GM18508 (cell line): ENCODE data around the gene RAD51B.

Experiments used
- ATAC-seq: cut with Tn5 transposase; IDR thresholded peaks from one replicate; pipeline ENCODE4 v1.9.1; 2021; ENCODE audit warnings: moderate number of reproducible peaks; ENCODE audit not compliant: insufficient read depth, unreplicated experiment

The RAD51B gene

GRCh38 chr14:68634874-68635595 is 815.5 kb downstream of the RAD51B start:
- ATAC-seq, result no peak

- no peak for ATAC-seq
These were observed 817.0 kb downstream of the RAD51B start for GRCh38 chr14:68636597-68636996.

- no peak for ATAC-seq
These were observed 817.8 kb downstream of the RAD51B start for GRCh38 chr14:68637106-68638021.

GRCh38 chr14:68638141-68638999 is 818.8 kb downstream of the RAD51B start:
- no peak for ATAC-seq

DNA sequence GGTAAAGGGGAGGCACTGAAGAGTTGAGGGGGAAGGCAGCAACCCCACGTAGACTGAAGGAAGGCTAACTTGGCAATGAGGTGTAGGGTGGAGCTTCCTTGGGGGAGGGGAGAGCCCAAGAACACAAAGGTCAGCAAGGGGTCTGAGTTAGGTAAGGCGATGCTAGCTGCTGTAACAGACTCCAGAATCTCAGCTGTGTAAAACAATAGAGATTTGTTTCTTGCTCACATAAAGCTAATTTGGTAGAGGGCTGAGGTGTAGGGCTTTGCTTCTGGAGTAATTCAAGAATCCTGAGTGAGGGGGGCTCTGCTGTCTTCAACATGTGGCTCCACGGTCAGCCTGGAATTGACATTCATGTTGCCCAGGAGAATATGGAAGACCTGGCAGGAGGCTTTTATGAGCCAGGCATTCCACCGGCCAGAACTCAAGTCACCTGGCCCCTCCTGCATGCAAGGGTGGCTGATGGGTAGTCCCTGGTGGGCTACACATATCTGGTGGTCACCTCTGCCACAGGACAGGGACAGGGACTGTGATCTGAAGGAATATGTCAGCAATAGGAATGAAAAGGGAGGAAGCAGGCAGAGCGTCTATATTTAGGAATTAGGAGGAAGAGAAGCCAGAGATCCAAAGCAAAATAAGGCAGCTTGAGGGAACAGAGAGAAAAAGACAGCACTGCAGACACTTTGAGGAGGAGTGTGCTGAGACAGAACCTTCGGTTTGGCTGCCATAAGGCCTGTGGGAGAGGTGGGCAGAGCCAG is 819.6 kb downstream of the RAD51B start:
- no peak for ATAC-seq

DNA sequence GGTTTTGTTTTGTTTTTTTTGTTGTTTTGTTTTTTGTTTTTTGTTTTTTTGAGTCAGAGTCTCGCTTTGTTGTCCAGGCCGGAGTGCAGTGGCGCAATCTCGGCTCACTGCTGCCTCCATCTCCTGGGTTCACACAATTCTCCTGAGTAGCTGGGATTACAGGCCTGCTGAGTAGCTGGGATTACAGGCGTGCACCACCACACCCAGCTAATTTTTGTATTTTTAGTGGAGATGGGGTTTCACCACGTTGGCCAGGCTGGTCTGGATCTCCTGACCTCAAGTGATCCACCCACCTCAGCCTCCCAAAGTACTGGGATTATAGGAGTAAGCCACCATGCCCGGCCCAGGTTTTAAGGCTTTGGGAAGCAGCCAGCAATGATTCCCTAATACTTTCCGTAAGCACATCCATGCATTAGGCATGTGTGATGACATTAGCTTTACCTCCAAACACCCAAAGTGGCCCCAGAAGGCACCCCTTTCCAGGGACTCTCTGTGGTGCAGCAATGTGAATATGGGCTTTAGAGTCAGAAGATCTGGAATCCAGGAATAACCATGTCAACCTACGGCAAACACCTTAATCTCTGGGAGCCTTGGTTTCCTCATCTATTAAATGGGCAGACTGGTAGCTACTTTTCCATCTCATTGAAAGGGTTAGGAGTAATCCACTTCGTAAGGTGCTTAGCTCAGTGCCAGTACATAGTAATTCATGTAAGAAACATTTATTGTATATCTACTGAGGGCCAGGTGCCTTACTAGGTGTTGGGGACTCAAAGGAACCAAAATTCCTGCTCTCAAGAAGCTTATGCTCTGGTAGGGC is 820.4 kb downstream of the RAD51B start:
- no peak for ATAC-seq

- ATAC-seq, result no peak
These were observed 824.1 kb downstream of the RAD51B start for GRCh38 chr14:68643673-68644072.

DNA sequence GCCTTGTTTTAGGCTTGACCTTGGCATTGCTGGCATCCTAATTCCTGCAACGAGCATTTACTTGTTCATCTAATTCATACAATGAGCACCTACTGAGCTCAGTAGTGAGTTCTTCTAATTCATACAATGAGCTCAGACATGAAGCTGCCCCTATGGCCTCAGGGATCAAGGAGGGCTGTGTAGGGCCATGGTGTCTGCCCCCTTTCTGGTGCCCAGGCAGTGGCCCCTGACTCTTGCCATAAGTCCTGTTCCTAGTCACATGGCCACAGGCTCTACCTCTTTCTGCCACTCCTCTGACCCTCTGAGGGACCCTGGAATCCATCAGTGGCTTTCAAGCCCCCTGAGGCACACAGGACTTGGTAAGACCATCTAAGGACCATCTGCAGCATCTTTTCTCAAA is 824.5 kb downstream of the RAD51B start:
- no peak for ATAC-seq

DNA sequence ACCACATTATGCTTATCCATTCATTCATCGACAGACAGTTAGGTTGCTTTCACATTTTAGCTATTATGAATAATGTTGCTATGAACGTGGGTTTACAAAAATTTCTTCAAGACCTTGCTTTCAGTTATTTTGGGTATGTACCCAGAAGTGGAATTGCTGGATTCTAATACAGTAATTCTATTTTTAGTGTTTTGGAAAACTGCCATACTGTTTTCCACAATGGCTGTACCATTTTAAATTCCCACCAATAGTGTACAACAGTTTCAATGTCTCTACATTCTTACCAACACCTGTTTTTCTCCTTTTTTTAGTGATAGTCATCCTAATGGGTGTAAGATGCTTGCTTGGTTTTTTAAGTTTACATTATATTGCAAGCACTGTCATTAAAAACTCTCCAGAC is 825.8 kb downstream of the RAD51B start:
- ATAC-seq, result no peak

DNA sequence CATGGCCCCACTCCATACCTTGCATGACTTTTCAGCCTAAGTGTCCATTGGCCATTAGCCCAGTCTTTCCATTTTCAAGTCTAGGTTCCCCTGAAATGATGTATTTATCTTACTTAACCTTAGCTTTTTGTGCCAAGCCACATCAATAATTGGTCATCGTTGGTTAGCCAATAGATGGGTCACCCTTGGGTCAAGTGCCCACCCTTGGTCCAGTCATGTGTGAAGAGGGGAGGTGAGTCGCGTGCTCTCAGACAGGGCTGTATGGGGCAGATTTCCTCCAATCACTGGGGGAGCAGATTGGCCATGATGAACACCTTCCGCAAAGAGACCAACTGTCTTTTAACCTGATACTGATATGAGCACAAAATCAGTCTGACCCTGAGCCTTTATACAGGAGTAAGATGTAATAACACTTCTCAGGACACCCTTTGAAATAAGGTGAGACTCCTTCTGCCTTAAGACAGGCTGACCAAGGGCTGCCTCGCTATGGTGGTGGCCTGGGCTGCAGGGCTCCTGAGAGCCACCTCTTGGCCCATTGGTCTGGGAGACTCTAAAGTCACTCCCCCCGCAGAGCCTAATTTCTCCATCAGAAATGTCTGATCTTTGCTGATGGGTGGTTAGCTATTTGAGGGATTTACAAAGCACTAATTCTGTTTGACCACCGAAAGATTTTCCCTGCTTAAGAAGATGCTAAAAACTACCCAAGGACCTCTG is 830.1 kb downstream of the RAD51B start:
- ATAC-seq, result no peak

DNA sequence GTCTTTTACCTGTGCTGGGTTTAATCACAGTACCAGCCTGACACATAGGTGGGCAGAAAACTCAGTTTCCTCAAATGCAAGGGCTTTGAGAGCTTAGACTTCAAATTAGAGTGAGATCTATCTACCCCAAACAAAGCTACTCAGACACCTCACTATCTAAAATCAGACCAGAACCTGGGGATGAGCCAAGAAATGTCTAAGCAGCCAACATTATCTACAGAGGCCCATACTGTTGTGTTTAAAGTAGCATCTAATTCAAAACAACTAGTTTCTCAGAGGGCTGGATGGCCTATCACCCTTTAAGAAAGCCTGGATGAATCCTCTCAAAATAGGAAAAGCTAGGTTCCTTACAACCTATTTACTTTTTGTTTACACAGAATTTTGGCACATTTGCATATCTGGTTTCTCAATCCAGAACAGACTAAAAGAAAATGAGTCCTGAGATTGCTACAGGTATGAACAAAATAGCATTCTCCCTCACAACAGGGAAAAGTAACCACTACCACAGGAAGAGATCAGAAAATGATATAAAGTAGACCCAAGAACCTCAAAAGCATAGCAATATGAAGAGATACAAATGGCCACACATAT is 830.9 kb downstream of the RAD51B start:
- no peak for ATAC-seq

DNA sequence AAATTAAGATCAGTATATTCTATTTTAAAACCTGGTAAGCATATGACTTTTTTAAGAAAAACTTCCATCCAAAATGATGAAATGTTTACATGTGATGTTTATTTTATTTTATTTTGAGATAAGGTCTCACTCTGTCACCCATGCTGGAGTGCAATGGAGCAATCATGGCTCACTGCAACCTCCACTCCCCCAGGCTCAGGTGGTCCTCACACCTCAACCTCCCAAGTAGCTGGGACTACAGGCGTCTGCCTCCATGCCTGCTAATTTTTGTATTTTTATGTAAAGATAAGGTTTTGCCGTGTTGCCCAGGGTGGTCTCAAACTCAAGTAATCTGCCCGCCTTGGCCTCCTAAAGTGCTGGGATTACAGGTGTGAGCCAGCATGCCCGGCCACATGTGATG is 831.5 kb downstream of the RAD51B start:
- no peak for ATAC-seq

- ATAC-seq, result no peak
These were observed 832.3 kb downstream of the RAD51B start for GRCh38 chr14:68651652-68652432.

GRCh38 chr14:68652433-68652690 is 832.8 kb downstream of the RAD51B start:
- ATAC-seq, result no peak

- no peak for ATAC-seq
These were observed 833.5 kb downstream of the RAD51B start for GRCh38 chr14:68653108-68653507.

GRCh38 chr14:68653804-68654203 is 834.2 kb downstream of the RAD51B start:
- no peak for ATAC-seq

DNA sequence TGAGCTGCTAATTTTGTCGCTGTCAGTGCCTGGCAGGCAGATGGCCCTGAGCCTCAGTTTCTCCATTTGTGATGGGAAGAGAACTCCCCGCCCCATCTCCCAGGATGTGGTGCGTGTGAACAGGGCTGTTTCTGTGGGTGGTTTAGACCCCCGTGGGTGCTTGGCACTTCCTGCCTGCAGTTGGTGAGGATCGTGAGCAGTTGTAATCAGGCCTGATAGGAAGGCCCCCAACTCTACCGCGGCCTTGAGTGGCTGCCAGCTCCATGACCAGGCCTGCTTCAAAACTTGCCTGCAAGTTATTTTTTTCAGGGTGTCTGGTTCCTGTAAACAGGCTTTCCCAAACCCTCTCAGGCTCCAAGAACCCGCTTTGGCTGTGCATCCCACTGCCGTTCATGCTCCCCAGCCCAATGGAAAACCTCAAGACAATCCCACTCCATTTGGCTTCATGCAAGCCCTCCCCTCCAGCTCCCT is 834.9 kb downstream of the RAD51B start:
- no peak for ATAC-seq
